ENCODE measurements around the gene TMEM150A.

Gene TMEM150A

DNA sequence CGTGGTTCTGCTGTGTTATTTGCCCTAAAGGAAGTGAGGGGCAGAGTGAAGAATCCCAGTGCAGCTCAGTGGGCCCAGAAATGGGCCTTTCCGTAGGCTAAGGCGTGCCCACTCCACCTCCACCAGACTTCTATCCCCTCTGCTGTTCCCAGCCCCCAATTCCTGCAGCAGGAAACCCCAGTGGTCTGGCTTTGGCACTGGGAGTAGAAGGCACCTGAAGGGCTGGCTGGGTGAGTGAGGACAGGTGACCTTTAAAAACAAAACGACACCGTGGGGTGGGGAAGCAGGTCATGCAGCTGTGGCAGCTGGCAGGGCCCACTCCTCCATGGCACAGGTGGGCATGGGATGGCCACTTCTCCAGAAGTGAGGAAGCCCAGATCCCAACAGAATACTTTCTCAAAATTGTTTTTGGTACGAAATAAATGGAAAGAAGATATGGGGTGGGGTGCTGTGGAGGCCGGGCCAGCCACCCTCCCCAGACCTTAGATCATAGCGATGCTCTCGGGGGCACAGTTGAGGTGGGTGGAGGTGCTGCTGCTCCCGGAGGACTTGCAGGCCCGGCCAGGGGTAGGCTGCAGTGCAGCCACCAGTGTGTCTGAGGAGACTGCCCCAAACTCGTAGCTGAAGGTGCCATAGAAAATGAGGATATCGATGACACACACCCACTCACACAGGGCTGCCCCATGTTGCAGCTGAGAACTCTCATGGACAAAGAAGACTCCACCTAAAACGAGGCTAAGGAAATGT, 3.7 kb downstream of the TMEM150A start:
- no peak overlapping the region for H3K27ac ChIP-seq (ENCODE audit: low read depth, low read length)
- no peaks in the 10 kb centered on the region for H3K9me2 ChIP-seq (replicated peaks; ENCODE audit: insufficient read depth, low read length)
- TF ChIP-seq EZH2phosphoT487 (conservative IDR thresholded peaks at IDR 0.05; ENCODE audit: low read length) = no peak
- TF ChIP-seq, protein P1, sequence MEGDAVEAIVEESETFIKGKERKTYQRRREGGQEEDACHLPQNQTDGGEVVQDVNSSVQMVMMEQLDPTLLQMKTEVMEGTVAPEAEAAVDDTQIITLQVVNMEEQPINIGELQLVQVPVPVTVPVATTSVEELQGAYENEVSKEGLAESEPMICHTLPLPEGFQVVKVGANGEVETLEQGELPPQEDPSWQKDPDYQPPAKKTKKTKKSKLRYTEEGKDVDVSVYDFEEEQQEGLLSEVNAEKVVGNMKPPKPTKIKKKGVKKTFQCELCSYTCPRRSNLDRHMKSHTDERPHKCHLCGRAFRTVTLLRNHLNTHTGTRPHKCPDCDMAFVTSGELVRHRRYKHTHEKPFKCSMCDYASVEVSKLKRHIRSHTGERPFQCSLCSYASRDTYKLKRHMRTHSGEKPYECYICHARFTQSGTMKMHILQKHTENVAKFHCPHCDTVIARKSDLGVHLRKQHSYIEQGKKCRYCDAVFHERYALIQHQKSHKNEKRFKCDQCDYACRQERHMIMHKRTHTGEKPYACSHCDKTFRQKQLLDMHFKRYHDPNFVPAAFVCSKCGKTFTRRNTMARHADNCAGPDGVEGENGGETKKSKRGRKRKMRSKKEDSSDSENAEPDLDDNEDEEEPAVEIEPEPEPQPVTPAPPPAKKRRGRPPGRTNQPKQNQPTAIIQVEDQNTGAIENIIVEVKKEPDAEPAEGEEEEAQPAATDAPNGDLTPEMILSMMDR (IDR thresholded peaks at IDR 0.05; ENCODE audit: insufficient read depth, low read length, poor library complexity, severe bottlenecking) = no peak
- H3K27me3 ChIP-seq (ENCODE audit: low read length) = no peaks in the 10 kb centered on the region
- no peak overlapping the region for H3K4me2 ChIP-seq (ENCODE audit: low read depth, low read length, poor library complexity, severe bottlenecking)
- no peaks in the 10 kb centered on the region for H3K36me3 ChIP-seq (ENCODE audit: low read length)
- no peak overlapping the region for H3K9ac ChIP-seq (ENCODE audit: low read length)
- H3K4me3 ChIP-seq (ENCODE audit: insufficient read depth, low read length, poor library complexity, severe bottlenecking) = no peak overlapping the region
- no peak overlapping the region for H2AFZ ChIP-seq (ENCODE audit: low read depth, low read length, severe bottlenecking)
- H3F3A ChIP-seq (ENCODE audit: insufficient read depth) = no peaks in the 10 kb centered on the region
- H4K20me1 ChIP-seq (ENCODE audit: low read depth, low read length) = no peaks in the 10 kb centered on the region
- no peaks in the 10 kb centered on the region for H3K9me3 ChIP-seq (ENCODE audit: insufficient read depth, low read length)
- peaks cover 15% of the 10 kb centered on the region for H3K79me2 ChIP-seq (ENCODE audit: insufficient read depth, low read length)

DNA sequence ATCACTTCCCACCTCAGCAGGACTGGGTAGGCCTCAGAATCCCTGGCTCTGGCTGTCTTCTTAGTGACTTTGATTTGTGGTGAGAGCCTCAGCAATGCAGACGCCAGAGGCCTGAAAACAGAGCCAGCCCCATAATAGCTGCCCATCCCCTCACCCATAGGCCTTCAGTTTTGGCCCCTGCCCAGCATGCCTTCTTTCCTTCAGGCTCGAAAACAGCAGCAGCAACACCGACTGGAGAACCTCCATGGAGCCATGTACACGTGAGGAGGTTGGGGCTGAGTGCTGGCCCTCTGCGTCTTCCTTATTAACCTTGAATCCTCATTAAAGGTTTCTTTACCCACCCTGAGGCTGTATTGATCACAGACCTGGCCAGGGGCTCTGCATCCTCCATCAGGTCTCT, 5.3 kb downstream of the TMEM150A start:
- Histone ChIP-seq H2AFZ (ENCODE audit: low read depth, low read length, severe bottlenecking) (no peak overlapping the region), H4K20me1 (ENCODE audit: low read depth, low read length) (no peaks in the 10 kb centered on the region), H3K27ac (ENCODE audit: low read depth, low read length) (no peak overlapping the region), H3F3A (ENCODE audit: insufficient read depth) (no peaks in the 10 kb centered on the region), H3K79me2 (ENCODE audit: insufficient read depth, low read length) (peaks cover 15% of the 10 kb centered on the region), H3K36me3 (ENCODE audit: low read length) (no peaks in the 10 kb centered on the region), H3K9me3 (ENCODE audit: insufficient read depth, low read length) (no peaks in the 10 kb centered on the region), H3K9me2 (replicated peaks; ENCODE audit: insufficient read depth, low read length) (no peaks in the 10 kb centered on the region), H3K9ac (ENCODE audit: low read length) (no peak overlapping the region), H3K4me3 (ENCODE audit: insufficient read depth, low read length, poor library complexity, severe bottlenecking) (no peak overlapping the region), H3K4me2 (ENCODE audit: low read depth, low read length, poor library complexity, severe bottlenecking) (no peak overlapping the region), H3K27me3 (ENCODE audit: low read length) (no peaks in the 10 kb centered on the region)
- TF ChIP-seq, protein P1 (IDR thresholded peaks at IDR 0.05; ENCODE audit: insufficient read depth, low read length, poor library complexity, severe bottlenecking) = no peak
- TF ChIP-seq EZH2phosphoT487 (conservative IDR thresholded peaks at IDR 0.05; ENCODE audit: low read length) = no peak

DNA sequence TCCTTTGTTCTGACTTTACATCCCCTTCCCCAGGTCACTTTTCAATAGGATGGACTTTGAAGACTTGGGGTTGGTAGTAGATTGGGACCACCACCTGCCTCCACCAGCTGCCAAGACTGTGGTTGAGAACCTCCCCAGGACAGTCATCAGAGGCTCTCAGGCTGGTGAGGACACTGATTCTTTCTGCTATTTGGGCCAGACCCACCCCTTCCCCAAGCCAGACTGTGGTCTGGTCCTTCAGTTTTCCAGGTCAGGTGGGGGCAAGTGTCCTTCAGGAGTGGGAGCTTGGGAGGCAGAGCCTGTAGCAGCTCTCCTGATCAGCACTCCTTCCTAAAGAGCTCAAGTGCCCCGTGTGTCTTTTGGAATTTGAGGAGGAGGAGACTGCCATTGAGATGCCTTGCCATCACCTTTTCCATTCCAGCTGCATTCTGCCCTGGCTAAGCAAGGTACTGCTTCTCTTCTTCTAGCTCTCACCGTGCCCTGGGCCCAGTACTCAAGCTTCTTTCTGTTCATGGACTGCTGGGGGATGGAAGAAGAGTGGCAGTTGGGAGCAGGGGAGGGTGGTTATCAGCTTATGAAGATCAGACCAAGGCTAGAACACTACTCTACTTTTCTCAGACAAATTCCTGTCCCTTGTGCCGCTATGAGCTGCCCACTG, 5.9 kb downstream of the TMEM150A start:
- no peaks in the 10 kb centered on the region for H3K36me3 ChIP-seq (ENCODE audit: low read length)
- H3K4me3 ChIP-seq (ENCODE audit: insufficient read depth, low read length, poor library complexity, severe bottlenecking) = peak overlapping the region; percentile 91
- no peaks in the 10 kb centered on the region for H3K9me2 ChIP-seq (replicated peaks; ENCODE audit: insufficient read depth, low read length)
- peak overlapping the region; percentile 90 for H3K4me2 ChIP-seq (ENCODE audit: low read depth, low read length, poor library complexity, severe bottlenecking)
- no peaks in the 10 kb centered on the region for H3F3A ChIP-seq (ENCODE audit: insufficient read depth)
- no peaks in the 10 kb centered on the region for H3K27me3 ChIP-seq (ENCODE audit: low read length)
- peak overlapping the region; percentile 86 for H3K9ac ChIP-seq (ENCODE audit: low read length)
- TF ChIP-seq EZH2phosphoT487 (conservative IDR thresholded peaks at IDR 0.05; ENCODE audit: low read length) = no peak
- TF ChIP-seq, protein P1 (IDR thresholded peaks at IDR 0.05; ENCODE audit: insufficient read depth, low read length, poor library complexity, severe bottlenecking) = no peak
- H3K9me3 ChIP-seq (ENCODE audit: insufficient read depth, low read length) = no peaks in the 10 kb centered on the region
- H3K79me2 ChIP-seq (ENCODE audit: insufficient read depth, low read length) = peaks cover 15% of the 10 kb centered on the region
- no peaks in the 10 kb centered on the region for H4K20me1 ChIP-seq (ENCODE audit: low read depth, low read length)
- H3K27ac ChIP-seq (ENCODE audit: low read depth, low read length) = no peak overlapping the region
- no peak overlapping the region for H2AFZ ChIP-seq (ENCODE audit: low read depth, low read length, severe bottlenecking)
